ENCODE measurements around the gene KSR2.

KSR2 gene

DNA sequence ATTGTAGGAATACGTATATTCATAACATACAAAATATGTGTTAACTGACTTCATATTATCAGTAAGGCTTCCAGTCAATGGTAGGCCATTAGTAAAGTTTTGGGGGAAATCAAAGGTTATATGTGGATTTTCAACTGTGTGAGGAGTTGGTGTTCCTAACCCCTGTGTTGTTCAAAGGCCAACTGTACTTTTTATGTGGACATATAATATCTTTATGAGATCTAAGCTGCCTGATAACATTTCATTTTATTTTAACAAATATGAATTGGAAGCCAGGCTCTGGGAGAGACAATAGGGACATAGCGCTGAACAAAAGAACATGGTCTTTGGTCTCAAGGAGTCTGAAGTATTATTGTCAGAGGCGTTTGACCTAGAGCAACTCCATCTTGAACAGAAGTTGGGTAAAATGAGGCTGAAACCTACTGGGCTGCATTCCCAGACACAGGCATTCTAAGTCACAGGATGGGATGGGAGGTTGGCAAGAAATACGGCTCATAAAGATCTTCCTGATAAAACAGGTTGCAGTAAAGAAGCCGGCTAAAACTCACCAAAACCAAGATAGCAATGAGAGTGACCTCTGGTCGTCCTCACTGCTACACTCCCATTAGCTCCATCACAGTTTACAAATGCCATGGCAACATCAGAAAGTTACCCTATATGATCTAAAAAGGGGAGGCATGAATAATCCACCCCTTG lies 147.2 kb downstream of the KSR2 start:
- no peak for DNase-seq (ENCODE audit: low read depth, low spot score)
- Histone ChIP-seq H3K9ac (ENCODE audit: insufficient read length) (no peak overlapping the region), H3K9me3 (ENCODE audit: low read depth, low read length) (no peaks in the 10 kb centered on the region), H3K4me3 (no peak overlapping the region), H3K36me3 (ENCODE audit: insufficient read depth, low read length) (no peaks in the 10 kb centered on the region), H3K27ac (no peak overlapping the region)
- no peak for TF ChIP-seq POLR2AphosphoS5 (IDR thresholded peaks at IDR 0.05; ENCODE audit: borderline replicate concordance, low read depth, low read length)
- TF ChIP-seq FOXP2 (optimal IDR thresholded peaks at IDR 0.05; ENCODE audit: control extremely low read depth, extremely low read length, insufficient read depth): no peak
- TF ChIP-seq EZH2 (IDR thresholded peaks at IDR 0.05): no peak

GRCh38 chr12:117820216-117820907 lies 148.4 kb downstream of the KSR2 start:
- no peak for DNase-seq (ENCODE audit: low read depth, low spot score)
- no peaks in the 10 kb centered on the region for H3K36me3 ChIP-seq (ENCODE audit: insufficient read depth, low read length)
- H3K9ac ChIP-seq (ENCODE audit: insufficient read length): no peak overlapping the region
- H3K9me3 ChIP-seq (ENCODE audit: low read depth, low read length): no peaks in the 10 kb centered on the region
- H3K27ac ChIP-seq: no peak overlapping the region
- H3K4me3 ChIP-seq: no peak overlapping the region
- TF ChIP-seq FOXP2 (optimal IDR thresholded peaks at IDR 0.05; ENCODE audit: control extremely low read depth, extremely low read length, insufficient read depth): no peak
- no peak for TF ChIP-seq POLR2AphosphoS5 (IDR thresholded peaks at IDR 0.05; ENCODE audit: borderline replicate concordance, low read depth, low read length)
- no peak for TF ChIP-seq EZH2 (IDR thresholded peaks at IDR 0.05)

- no peak overlapping the region for H3K9ac ChIP-seq (ENCODE audit: insufficient read length)
- H3K36me3 ChIP-seq (ENCODE audit: insufficient read depth, low read length): no peaks in the 10 kb centered on the region
- H3K27ac ChIP-seq: no peak overlapping the region
- H3K9me3 ChIP-seq (ENCODE audit: low read depth, low read length): no peaks in the 10 kb centered on the region
- no peak overlapping the region for H3K4me3 ChIP-seq
- TF ChIP-seq EZH2 (IDR thresholded peaks at IDR 0.05): no peak
- no peak for TF ChIP-seq POLR2AphosphoS5 (IDR thresholded peaks at IDR 0.05; ENCODE audit: borderline replicate concordance, low read depth, low read length)
- TF ChIP-seq FOXP2 (optimal IDR thresholded peaks at IDR 0.05; ENCODE audit: control extremely low read depth, extremely low read length, insufficient read depth): no peak
- no peak for DNase-seq (ENCODE audit: low read depth, low spot score)
These were observed 149.6 kb downstream of the KSR2 start for GRCh38 chr12:117819160-117819559.

DNA sequence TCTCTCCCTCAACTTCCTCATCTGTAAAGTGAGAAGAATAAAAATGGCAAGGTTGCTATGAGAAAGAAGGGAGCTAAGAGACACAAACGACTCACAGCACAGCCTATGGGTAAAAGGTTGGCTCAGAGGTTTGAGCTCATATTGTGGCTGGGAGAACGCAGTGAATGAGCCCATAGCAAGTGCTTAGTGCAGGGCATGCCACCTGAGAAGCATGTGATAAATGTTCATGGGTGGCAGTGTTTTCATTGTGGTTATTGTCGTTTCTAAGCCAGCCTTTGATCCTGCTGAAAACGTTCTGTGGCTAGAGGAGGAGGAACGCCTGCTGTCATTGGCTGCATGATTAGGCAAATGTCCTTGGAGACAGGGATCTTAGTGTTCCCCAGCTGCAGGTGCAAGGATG lies 150.4 kb downstream of the KSR2 start:
- no peak overlapping the region for H3K4me3 ChIP-seq
- DNase-seq (ENCODE audit: low read depth, low spot score): no peak
- H3K9ac ChIP-seq (ENCODE audit: insufficient read length): no peak overlapping the region
- no peaks in the 10 kb centered on the region for H3K36me3 ChIP-seq (ENCODE audit: insufficient read depth, low read length)
- H3K9me3 ChIP-seq (ENCODE audit: low read depth, low read length): no peaks in the 10 kb centered on the region
- no peak overlapping the region for H3K27ac ChIP-seq
- no peak for TF ChIP-seq POLR2AphosphoS5 (IDR thresholded peaks at IDR 0.05; ENCODE audit: borderline replicate concordance, low read depth, low read length)
- TF ChIP-seq FOXP2 (optimal IDR thresholded peaks at IDR 0.05; ENCODE audit: control extremely low read depth, extremely low read length, insufficient read depth): no peak
- TF ChIP-seq EZH2 (IDR thresholded peaks at IDR 0.05): no peak

GRCh38 chr12:117809509-117809908 lies 159.3 kb downstream of the KSR2 start:
- H3K4me3 ChIP-seq: no peak overlapping the region
- DNase-seq (ENCODE audit: low read depth, low spot score): no peak

GRCh38 chr12:117807946-117808345 lies 160.8 kb downstream of the KSR2 start:
- no peak for DNase-seq (ENCODE audit: low read depth, low spot score)
- no peaks in the 10 kb centered on the region for H3K9me3 ChIP-seq (ENCODE audit: low read depth, low read length)
- TF ChIP-seq FOXP2 (optimal IDR thresholded peaks at IDR 0.05; ENCODE audit: control extremely low read depth, extremely low read length, insufficient read depth) (no peak), POLR2AphosphoS5 (IDR thresholded peaks at IDR 0.05; ENCODE audit: borderline replicate concordance, low read depth, low read length) (no peak), EZH2 (IDR thresholded peaks at IDR 0.05) (no peak)
- no peak overlapping the region for H3K27ac ChIP-seq
- H3K4me3 ChIP-seq: no peak overlapping the region
- H3K36me3 ChIP-seq (ENCODE audit: insufficient read depth, low read length): no peaks in the 10 kb centered on the region
- no peak overlapping the region for H3K9ac ChIP-seq (ENCODE audit: insufficient read length)

More at GRCh38 chr12:117809509-117809908, 159.3 kb downstream of the KSR2 start:
- no peak for TF ChIP-seq FOXP2 (optimal IDR thresholded peaks at IDR 0.05; ENCODE audit: control extremely low read depth, extremely low read length, insufficient read depth)
- Histone ChIP-seq H3K27ac (no peak overlapping the region), H3K36me3 (ENCODE audit: insufficient read depth, low read length) (no peaks in the 10 kb centered on the region), H3K9ac (ENCODE audit: insufficient read length) (no peak overlapping the region), H3K9me3 (ENCODE audit: low read depth, low read length) (no peaks in the 10 kb centered on the region)

GRCh38 chr12:117807355-117807754 lies 161.4 kb downstream of the KSR2 start:
- Histone ChIP-seq H3K9ac (ENCODE audit: insufficient read length) (no peak overlapping the region), H3K4me3 (no peak overlapping the region), H3K27ac (no peak overlapping the region), H3K9me3 (ENCODE audit: low read depth, low read length) (no peaks in the 10 kb centered on the region), H3K36me3 (ENCODE audit: insufficient read depth, low read length) (no peaks in the 10 kb centered on the region)
- TF ChIP-seq POLR2AphosphoS5 (IDR thresholded peaks at IDR 0.05; ENCODE audit: borderline replicate concordance, low read depth, low read length): no peak
- TF ChIP-seq EZH2 (IDR thresholded peaks at IDR 0.05): no peak
- no peak for DNase-seq (ENCODE audit: low read depth, low spot score)

DNA sequence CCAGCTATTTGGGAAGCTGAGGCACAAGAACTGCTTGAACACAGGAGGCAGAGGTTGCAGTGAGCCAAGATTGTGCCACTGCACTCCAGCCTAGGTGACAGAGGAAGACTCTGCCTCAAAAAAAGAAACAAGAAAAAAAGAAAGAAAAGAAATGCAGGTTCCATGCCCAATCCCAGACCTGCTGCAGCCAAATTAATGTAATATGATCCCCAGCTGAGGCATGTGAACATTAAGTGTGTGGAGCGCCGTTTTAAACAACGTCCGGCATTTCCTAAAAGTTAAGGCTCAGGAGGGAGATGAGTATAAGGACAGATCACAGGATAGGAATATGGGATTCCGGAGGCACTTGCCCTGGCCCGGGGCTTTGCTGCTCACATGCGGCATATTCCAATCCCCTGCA lies 162.9 kb downstream of the KSR2 start:
- no peak for DNase-seq (ENCODE audit: low read depth, low spot score)
- Histone ChIP-seq H3K9me3 (ENCODE audit: low read depth, low read length) (no peaks in the 10 kb centered on the region), H3K36me3 (ENCODE audit: insufficient read depth, low read length) (no peaks in the 10 kb centered on the region), H3K9ac (ENCODE audit: insufficient read length) (no peak overlapping the region), H3K4me3 (no peak overlapping the region), H3K27ac (no peak overlapping the region)
- TF ChIP-seq POLR2AphosphoS5 (IDR thresholded peaks at IDR 0.05; ENCODE audit: borderline replicate concordance, low read depth, low read length) (no peak), EZH2 (IDR thresholded peaks at IDR 0.05) (no peak), FOXP2 (optimal IDR thresholded peaks at IDR 0.05; ENCODE audit: control extremely low read depth, extremely low read length, insufficient read depth) (no peak)

Data from SK-N-MC (cell line).